Ishikawa (cell line): Measurements from ENCODE around the gene CRYBG2.

Experiments
- CEBPB ChIP-seq: IDR thresholded peaks from 2 replicates; pipeline ENCODE4 v1.6.1; 2012
- CREB1 ChIP-seq: IDR thresholded peaks from 2 replicates; pipeline ENCODE4 v1.6.1; 2012; ENCODE audit warnings: low read depth
- EGR1 ChIP-seq: IDR thresholded peaks from 2 replicates; pipeline ENCODE4 v1.6.1; 2012
- EP300 ChIP-seq: IDR thresholded peaks from 2 replicates; pipeline ENCODE4 v1.6.1; 2012; ENCODE audit warnings: borderline replicate concordance
- FOXM1 ChIP-seq: IDR thresholded peaks from 2 replicates; pipeline ENCODE4 v1.6.1; 2012; ENCODE audit warnings: low read depth, borderline replicate concordance
- MAX ChIP-seq: IDR thresholded peaks from 2 replicates; pipeline ENCODE4 v1.6.1; 2012
- NFIC ChIP-seq: IDR thresholded peaks from 2 replicates; pipeline ENCODE4 v1.6.1; 2012
- RAD21 ChIP-seq: IDR thresholded peaks from 2 replicates; pipeline ENCODE4 v1.6.1; 2012; ENCODE audit warnings: low read depth
- REST ChIP-seq: IDR thresholded peaks from 2 replicates; pipeline ENCODE4 v1.6.1; 2012; ENCODE audit warnings: low read depth, mild to moderate bottlenecking
- TAF1 ChIP-seq: IDR thresholded peaks from 2 replicates; pipeline ENCODE4 v1.6.1; 2012; ENCODE audit warnings: low read depth, mild to moderate bottlenecking
- TCF12 ChIP-seq: IDR thresholded peaks from 2 replicates; pipeline ENCODE4 v1.6.1; 2012; ENCODE audit warnings: low read depth
- TEAD4 ChIP-seq: IDR thresholded peaks from 2 replicates; pipeline ENCODE4 v1.6.1; 2012
- USF1 ChIP-seq: IDR thresholded peaks from 2 replicates; pipeline ENCODE4 v1.6.1; 2012
- YY1 ChIP-seq: IDR thresholded peaks from 2 replicates; pipeline ENCODE4 v1.6.1; 2012; ENCODE audit warnings: low read depth
- ZBTB7A ChIP-seq: IDR thresholded peaks from 2 replicates; pipeline ENCODE4 v1.6.1; 2012; ENCODE audit warnings: low read depth

CRYBG2 gene

GRCh38 chr1:26353976-26354820 lies at the start of gene CRYBG2:
TSS of gene CRYBG2 (minus strand) at chr1:26354130. CDS start at chr1:26346657, 7,473 bp downstream.
- TF ChIP-seq TAF1: no peak
- peak; percentile 54; the same call in 1 of the 2 replicates for TF ChIP-seq YY1
- peak; percentile 70 for TF ChIP-seq MAX
- no peak for TF ChIP-seq CREB1
- peak; percentile 94 for TF ChIP-seq TCF12
- TF ChIP-seq NFIC: peak; percentile 68
- no peak for TF ChIP-seq USF1
- peak; percentile 45; the same call in 1 of the 2 replicates for TF ChIP-seq FOXM1
- peak; percentile 78 for TF ChIP-seq ZBTB7A
- peak; percentile 88 for TF ChIP-seq TEAD4
- TF ChIP-seq EP300: peak; percentile 86

- TF ChIP-seq CREB1 (no peak), MAX (no peak), USF1 (no peak), FOXM1 (no peak), TCF12 (no peak), EGR1 (no peak), TEAD4 (no peak), EP300 (no peak), CEBPB (no peak), REST (no peak), ZBTB7A (no peak), NFIC (no peak), TAF1 (no peak)
Measured at GRCh38 chr1:26403656-26404055, 49.7 kb upstream of the CRYBG2 start.

- TF ChIP-seq EP300: no peak
Measured at GRCh38 chr1:26401891-26402290, 48.0 kb upstream of the CRYBG2 start.

GRCh38 chr1:26399034-26399433 lies 45.1 kb upstream of the CRYBG2 start:
- TF ChIP-seq TAF1: no peak
- TF ChIP-seq MAX: no peak
- no peak for TF ChIP-seq EP300
- no peak for TF ChIP-seq RAD21
- TF ChIP-seq CEBPB: no peak
- no peak for TF ChIP-seq EGR1
- no peak for TF ChIP-seq FOXM1
- no peak for TF ChIP-seq REST
- TF ChIP-seq CREB1: no peak
- no peak for TF ChIP-seq TCF12
- no peak for TF ChIP-seq USF1
- no peak for TF ChIP-seq TEAD4
- TF ChIP-seq NFIC: no peak
- no peak for TF ChIP-seq YY1
- no peak for TF ChIP-seq ZBTB7A

GRCh38 chr1:26395754-26396153 lies 41.8 kb upstream of the CRYBG2 start:
- TF ChIP-seq REST: no peak
- no peak for TF ChIP-seq USF1
- TF ChIP-seq TCF12: no peak
- TF ChIP-seq CREB1: no peak
- no peak for TF ChIP-seq EGR1
- no peak for TF ChIP-seq YY1
- TF ChIP-seq FOXM1: no peak
- TF ChIP-seq RAD21: no peak
- no peak for TF ChIP-seq MAX
